ENCODE results near the gene BPHL.

- TF ChIP-seq CTCF (IDR thresholded peaks at IDR 0.05) (no peak), POLR2AphosphoS5 (IDR thresholded peaks at IDR 0.05) (no peak), POLR2A (IDR thresholded peaks at IDR 0.05; ENCODE audit: low read depth) (no peak)
Observed at GRCh38 chr6:3137057-3137777, 18.7 kb downstream of the BPHL start.
